ENCODE data around the gene DGKI.
A peak's percentile ranks its signal among the peaks of the same experiment; 100 is the strongest.
"Not testable (repeated sequence)": the region's sequence is repeated elsewhere in the genome, so short reads cannot be mapped to it uniquely, and the experiment has no call there.

Gene DGKI

DNA sequence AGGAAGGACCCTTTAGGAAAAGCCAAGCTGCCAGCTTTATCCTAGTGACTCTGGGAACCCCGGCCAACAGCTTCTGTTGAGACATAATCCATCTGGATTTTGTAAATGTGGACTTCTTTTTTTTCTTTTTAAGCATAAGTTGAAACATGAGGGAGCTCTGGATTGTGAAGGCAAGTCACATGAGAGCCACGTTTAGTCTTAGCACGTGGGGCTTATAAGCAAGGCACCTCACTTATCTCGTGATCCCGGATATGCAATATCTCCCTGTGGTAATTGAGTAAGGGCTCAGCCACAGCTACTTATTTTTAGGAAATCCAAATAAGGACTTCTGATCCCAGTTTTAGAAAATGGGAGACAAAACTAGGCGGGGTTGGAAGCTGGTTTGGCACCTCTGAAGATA, 392.0 kb downstream of the DGKI start:
- DNase-seq, result no peak

DNA sequence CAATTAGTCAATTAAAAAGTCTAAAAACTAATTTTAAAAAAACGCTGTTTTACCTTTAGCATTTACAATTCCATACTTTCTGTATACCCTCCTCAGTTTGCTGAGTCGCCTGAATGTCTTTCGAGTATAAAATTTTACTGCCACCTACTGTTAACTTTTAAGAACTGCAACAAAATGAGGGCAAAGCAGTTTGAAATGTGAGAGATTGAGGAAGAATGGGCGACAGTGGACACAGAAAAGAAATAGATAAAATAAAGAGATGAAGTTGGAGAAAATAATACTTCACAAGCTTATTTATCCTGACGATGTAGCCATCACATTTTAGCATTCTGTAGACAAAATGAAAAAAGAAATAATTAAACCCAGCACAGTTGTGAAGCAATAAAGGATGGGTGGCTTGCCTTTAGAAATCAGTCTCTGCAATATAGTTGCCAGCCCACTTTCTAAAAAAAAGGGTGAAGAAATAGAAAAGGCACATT, 392.5 kb downstream of the DGKI start:
- peak in 1 of 5 donors; percentile 9 for DNase-seq

DNA sequence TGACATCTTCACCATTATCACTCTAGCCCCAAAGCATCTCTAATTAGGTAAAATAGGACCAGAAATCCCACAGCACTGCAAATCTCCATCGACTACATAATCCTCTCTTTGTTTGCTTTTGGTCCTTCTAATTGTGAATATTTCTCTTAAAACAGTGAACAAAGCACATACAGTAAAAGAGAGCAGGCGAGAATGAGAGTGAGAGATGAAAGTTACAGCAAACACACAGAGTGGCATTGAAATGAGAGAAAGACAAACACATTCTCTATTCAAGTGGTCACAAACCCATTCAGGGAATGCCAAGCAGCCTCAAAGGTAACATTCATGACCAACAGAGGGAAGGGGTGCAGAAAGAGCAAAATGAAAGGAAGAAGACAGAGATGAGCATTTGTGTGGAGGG, 393.4 kb downstream of the DGKI start:
- no peak for DNase-seq

DNA sequence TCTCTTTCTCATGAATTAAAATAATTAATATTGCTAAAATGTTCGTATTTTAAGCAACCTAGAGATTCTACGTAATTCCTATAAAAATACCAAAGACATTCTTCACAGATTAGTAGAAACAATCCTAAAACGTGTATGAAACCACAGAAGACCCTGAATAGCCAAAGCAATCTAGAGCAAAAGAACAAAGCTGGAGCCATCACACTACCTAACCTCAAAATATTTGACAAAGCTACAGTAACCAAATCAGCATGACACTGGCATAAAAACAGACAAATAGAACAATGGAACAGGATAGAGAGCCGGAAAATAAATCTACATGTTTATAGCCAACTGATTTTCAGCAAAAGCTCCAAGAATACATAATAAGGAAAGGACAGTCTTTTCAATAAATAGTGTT, 397.8 kb downstream of the DGKI start:
- DNase-seq, result no peak

DNA sequence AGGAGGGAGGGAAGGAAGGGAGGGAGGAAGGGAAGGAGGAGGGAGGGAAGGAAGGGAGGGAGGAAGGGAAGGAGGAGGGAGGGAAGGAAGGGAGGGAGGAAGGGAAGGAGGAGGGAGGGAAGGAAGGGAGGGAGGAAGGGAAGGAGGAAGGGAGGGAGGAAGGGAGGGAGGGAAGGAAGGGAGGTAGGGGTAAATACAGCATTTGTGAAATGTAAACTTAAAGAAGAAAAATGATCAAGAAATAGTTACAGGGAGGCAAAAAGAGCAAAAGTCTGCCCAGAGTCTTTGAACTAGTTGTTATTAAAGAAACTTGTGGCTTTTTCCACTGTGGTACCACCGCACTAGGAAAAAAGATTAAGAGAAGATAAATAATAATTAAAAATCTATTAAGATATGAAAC, 398.2 kb downstream of the DGKI start:
- DNase-seq, result not testable (repeated sequence)

DNA sequence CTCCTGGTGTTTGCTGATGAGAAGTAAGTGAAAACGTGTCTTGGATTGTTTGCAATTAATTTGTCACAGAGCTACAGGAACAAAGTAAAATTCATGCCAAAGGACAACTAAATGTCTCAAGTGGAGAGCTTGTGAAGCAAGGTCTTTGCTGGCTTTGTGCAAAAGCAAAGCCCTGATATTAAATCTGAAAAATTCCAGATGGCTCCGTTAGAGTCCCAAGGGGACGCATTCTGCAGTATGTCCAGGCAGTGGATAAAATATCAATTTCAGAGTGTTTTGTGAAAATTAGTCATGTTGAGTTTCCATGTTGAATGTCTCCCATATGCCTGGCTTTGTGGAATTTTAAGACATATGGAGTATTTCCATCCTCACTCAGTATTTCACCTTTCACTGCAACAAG, 400.7 kb downstream of the DGKI start:
- no peak for DNase-seq

DNA sequence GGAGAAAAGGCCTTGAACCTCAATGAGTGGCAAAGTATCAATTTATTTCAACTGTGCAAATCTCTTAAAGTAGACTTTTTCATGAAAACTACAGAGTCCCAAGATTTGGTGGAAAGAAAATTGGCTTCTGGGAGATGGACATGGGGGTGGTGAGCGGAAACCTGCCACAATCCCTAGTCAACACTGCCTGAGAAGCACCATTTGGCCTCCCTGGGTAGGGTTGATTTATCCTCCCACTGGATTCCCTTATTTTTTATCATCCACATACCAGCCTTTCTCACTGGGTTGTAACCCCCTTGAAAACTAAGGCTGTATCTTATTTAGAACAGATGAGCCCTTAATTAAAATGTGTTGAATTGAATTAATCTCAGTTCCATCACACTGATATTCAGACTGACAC, 401.5 kb downstream of the DGKI start:
- no peak for DNase-seq

DNA sequence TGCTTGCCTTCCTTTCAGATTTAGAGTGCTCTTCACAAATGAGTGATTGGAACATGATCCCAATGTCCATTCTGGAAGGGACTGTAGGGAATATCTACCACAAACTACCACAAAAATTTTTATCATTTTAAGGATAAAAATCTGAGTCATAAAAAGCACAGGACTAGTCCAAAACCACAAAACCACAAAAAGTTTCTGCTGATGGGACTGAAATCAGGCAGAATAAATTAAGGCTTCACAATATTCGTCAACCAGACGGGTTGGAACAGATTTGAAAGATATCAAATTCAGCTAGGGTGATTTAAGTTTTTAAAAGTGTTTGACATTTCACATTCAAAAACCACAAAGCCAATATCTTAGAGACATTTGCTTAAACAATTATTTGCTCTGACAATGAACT, 403.2 kb downstream of the DGKI start:
- no peak for DNase-seq

DNA sequence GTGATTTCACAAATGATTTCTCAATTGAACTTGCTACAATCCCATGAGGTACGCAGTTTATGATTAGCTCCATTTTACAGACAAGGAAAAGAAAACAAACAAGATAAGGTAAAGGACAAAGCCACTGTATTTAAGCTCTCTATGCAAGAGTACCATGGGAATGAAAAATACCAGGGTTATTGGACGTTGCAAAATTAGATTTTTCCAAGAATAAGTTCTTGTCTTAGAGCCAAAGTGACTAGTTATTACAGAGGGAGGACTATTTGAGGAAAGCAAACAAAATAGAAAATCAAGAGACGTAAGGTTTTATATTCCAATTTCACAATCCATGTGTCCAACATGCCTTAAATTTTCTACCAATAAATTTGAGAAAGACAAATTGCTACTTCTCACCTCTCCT, 405.3 kb downstream of the DGKI start:
- no peak for DNase-seq

DNA sequence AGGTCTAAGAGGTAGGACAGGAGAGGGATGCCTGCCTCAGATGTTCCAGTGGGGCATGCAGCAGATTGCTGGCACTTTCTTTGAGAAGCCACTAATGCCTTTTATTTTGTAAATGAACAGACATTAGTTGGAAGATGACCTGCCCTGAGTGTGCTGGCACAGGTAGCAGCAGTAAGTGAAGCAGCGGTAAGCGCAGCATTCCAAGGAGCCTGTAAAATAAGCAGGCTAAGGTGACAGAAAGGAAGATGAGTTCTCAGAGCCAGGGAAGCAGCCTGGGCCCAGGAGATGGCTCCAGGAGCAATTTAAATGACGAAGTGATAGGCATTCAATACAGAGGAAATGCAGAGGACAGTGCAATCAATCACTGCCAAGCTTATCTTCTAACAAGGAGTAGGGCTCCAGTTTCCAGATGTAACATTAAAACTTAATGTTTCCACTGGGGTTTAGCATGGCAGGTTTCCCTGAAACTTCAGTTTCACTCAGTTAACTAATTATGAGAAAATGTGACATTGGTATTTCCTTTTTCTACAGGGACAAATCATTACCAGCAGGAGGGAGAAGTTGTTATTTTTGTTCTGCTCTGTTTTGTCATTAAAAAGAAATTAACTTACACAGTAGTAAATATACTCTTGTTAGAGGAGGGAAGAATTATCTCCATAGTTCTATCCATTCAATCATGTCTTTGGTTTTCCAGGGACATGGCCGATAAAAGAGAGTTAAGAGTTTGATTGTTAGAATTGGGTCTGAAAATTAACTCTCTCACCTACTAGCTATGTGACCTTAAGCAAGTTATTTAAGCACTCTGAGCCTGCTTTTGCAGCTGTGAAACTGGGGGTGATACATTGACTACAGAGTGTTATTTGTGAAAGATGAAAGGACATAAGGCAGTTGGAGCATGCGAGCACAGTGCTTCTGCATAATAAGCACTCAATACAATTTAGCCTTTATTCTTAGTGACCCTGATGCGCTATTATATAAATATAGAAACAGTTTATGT, 406.6 kb downstream of the DGKI start:
- DNase-seq, result no peak

DNA sequence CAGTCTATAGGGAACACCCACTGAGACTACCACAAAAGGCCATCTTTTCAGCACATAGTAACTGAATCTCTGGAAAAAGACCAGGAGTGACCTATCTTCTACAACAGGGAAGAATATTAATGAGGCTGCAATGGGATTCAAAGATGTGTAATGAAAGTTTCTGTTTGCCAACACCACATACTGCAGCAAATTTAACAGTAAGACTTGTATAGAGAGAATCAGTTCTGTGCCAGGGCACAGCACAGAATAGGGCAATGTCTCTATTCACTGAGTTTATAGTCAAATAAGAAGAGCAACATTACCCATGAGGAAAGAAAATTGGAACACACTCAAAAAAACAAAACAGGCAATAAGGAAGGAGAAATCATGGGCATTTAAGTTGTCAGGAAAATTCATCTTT, 411.8 kb downstream of the DGKI start:
- DNase-seq, result no peak

DNA sequence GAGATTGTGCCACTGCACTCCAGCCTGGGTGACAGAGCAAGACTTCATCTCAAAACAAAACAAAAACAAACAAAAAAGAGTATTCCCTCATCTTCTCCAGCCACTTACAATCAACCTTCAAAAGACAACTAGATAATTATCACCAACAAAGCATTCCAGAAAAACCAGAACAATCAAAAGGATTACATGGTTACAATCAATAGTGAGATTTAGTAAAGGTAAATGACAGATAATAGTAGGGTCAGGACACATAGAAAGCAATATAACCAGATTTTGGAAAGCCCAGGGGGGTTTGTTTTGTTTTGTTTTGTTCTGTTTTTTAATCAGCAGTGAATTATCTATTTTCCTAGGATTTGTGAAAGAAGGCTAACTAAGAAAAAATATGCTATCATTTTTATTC, 412.2 kb downstream of the DGKI start:
- DNase-seq, result no peak

DNA sequence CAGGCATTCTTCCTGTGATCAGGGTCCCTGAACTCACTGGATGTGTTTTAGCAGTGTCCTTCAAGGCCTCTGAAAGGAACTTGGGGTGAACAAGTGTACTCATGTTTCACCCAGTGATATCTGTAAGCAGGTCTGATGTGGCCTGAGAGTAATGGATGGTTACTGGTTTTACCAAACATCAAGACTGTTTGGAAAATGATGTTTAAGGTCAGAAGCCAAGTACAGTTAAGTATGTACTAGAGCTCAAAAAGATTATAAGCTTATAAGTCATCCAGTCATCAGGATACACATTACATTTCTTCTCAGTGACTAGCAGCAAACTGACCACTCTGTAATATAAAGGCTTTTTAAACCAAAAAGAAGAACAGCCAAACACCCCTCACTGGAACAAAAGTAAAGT, 423.5 kb downstream of the DGKI start:
- no peak for DNase-seq

DNA sequence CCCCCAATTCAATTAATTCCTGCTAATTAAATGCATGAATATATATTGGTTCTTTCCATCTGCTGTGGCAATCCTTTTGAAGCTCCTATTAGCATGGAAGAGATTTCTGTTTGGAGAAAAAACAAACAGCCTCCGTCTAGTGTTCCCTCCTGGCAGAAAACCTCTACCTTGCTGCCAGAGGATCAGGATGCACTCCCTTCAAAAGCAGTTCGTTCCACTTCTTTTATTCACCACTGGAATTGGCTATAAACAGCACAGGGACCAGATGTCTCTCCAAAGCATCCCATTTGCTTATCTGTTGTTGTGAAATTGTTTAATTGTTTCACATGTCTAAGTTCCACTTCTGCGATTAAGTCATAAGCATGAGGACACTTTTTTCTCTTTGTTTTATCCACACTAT, 425.4 kb downstream of the DGKI start:
- no peak for DNase-seq

DNA sequence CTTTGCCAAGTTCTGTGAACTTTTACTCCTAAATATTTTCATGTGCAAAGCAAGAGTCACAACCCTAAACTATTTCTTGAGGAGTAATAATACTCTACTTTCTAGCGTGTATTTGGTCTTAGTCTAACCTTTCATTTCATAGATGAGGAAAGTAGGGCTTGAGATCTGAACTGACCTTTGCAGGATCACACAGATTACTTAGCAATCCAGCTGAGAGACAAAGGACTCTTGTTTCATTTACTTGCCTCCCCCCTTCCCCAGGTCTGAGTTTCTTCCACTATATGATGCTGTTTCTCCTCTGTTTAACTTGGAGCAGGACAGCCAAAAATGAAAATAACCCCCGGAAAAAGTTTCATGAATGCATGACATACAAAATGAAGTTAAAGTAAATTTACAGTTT, 427.9 kb downstream of the DGKI start:
- no peak for DNase-seq

DNA sequence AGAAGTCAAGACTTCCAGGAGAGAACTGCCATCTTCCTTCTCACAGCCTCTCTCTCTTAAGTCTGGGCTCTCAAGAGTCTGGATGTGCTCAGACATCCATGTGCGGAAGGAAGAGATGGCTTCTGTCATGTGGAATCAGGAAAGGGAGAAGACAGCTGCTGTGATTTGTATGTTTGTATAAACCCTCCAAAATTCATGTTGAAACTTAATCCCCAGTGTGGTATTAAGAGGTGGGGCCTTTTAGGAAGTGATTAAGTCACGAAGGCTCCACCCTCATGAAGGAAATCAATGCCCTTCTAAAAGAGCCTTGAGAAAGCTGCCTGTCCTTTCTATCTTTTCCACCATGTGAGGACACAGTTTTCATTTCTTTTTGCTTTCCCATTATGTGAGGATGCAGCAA, 429.3 kb downstream of the DGKI start:
- no peak for DNase-seq

DNA sequence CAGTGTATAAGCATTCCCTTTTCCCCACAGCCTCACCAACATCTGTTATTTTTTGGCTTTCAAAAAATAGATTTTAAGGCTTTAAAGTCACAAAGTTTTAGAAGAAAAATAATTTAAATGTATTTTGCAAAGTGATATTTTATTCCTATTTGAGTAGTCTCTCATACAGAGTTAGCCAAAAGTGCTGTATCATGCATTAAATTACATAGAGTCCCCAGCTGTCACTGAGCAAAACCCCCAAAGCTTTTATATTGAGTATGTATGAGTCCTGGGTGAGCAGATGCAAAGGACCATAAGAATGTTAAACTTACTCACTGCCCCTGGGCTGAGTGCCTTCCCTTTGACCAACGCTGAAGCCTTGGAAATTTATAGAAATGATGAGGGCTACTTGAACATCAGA, 432.9 kb downstream of the DGKI start:
- no peak for DNase-seq

DNA sequence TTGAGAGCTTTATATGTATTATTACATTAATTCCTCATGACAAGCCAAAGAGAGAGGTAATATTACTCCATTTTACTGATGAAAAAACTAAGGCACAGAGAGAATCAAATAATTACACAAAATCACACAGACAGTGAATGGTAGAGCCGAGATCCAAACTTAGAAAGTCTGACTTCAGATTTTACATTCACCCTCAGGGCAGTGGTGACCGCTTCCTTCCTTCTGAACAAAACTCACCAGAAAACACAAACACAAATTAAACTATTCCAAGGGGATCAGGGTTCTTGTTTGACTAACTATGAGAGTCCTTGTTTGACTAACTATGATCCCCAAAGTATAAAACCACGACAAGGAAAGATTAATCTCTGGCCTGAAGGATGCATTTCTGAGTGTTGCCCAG, 435.3 kb downstream of the DGKI start:
- no peak for DNase-seq

DNA sequence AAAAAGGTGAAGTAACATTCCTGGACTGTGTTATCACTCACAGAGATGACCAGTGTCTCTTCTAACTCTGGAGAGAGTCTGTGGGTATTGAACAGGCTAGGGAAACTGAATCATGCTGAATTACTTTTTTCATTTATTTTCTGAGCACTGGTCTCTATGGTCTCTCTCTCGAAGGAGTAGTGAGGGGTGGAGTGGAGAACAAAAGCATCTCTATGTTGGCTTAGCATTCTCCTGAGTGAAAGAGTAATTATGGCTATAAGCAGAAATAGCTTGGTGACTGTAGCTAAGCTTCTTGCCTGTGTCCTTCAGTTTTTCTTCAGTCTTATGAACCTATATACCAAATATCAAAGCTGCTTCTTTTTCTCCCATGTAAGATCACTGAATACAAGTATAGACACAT, 438.6 kb downstream of the DGKI start:
- DNase-seq, result no peak

DNA sequence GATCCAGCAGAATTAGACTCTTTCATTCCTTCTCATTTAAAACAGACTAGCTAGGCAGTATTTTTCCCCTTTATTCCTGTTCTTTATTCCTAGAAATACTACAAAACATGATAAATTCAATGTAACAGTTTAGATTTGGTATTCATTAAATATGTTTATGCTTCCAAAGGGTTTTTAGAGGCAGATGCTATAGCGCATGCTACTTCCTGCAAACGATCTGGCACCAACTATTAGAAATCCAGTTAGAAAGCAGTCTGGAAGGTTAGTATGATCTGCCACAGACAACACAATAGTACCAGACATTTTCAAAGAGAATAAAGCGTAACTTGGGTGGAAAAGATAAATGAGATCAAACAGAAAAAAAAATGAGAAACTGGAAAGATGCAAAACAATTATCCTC, 439.7 kb downstream of the DGKI start:
- no peak for DNase-seq

DNA sequence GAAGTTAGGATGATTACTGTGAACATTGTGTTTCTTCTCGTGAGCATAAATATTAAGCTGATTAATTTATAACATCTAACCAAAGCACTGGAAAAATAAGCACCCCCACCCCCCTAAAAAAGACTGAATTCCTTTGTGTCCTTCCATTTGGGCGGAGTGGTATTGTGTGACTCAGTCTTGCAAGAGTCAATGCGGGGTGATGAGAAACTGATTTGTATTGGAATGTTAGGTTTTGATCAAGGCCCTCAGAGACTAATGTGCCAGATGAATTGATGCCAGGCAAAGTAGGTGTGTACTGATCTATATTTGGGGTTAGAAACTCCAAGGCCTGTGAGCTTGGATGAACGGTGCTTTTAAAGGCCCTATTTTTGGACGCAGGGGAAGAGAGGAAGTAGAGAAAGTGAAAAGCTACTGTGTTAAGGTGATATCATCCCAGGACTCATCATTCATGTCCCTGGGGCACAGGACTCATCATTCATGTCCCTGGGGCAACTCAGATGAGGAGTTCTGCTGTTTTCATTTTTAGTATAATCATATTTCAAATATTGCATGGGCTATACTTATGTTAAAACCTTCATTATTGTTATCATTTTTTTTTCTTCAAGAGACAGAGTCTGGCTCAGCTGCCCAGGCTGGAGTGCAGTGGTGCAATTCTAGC, 442.0 kb downstream of the DGKI start:
- DNase-seq, result no peak

DNA sequence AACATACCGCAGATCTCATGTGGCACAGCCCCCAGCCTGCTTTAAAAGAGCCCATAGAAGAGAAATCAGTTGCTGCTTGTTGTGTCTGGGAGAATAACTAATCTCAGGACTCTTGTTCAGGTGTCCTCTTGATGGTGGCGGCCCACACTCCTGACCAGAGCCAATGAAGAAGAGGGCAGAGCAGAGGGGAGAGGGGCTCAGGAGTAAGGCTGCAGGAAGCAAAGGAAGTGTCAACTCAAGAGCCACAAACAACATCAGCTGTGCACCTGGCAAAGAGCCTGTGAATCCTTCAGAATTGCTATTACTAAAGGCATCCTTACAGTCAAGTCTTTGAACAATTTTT, 443.4 kb downstream of the DGKI start:
- no peak for DNase-seq

DNA sequence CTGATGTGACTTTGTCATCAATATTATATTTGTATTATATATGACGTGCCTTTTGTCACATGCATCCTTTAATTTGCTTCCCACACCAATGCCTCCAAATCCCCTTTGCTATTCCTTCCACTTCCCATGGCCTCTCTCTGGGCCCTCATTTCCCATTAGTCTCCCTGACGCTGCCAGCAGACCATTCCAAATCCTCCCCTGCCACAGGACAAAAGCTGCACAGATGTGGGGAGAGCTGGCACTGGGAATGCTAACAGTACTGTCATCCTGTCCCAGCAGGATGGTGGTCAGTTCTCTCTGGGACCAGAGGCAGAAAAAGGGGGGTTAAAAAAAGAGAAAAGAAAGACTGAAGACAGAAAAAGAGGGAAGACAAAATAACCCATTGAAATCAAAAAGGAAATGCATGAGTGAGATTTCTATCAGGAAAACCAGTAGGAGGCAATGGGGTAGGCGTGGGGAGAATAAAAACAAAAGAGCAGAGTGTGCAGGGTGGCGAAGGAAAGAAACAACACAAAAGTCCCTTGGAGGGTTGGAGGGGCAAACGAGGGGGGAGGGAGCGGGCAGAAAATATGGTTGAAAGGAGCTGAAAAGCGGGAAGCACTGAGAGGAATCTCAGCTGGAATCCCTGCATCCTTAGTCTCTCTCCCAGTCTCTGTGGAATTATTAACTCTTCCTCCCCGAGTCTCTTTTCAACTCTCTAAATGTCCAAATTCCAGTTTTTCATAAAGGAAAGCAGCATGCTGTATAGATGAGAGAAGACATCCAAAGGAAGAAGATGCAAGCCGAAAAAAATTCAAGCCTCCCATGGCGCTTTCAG, 444.0 kb downstream of the DGKI start:
- DNase-seq, result no peak

Data from T-helper 1 cell (primary cell).